GM18526 (cell line): Measurements from ENCODE around the gene CBL.

Experiments used
- POLR2A ChIP-seq: IDR thresholded peaks from 3 replicates; pipeline ENCODE4 v1.6.1; 2011; ENCODE audit not compliant: insufficient read length; ENCODE audit errors: extremely low read depth

The CBL gene

DNA sequence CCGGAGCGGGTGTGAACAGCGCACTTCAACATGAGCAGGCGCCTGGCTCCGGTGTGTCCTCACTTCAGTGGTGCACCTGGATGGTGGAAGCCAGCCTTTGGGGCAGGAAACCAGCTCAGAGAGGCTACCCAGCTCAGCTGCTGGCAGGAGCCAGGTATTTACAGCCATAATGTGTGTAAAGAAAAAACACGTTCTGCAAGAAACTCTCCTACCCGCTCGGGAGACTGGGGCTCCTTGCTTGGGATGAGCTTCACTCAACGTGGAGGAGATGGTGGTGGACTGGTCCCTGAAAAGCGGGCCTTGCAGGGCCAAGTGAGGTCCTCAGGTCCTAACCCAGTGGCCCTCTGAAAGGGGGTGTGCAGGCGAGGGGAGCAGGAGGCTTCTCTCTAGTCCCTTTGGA is 103.3 kb downstream of the CBL start:
- TF ChIP-seq POLR2A: no peak

DNA sequence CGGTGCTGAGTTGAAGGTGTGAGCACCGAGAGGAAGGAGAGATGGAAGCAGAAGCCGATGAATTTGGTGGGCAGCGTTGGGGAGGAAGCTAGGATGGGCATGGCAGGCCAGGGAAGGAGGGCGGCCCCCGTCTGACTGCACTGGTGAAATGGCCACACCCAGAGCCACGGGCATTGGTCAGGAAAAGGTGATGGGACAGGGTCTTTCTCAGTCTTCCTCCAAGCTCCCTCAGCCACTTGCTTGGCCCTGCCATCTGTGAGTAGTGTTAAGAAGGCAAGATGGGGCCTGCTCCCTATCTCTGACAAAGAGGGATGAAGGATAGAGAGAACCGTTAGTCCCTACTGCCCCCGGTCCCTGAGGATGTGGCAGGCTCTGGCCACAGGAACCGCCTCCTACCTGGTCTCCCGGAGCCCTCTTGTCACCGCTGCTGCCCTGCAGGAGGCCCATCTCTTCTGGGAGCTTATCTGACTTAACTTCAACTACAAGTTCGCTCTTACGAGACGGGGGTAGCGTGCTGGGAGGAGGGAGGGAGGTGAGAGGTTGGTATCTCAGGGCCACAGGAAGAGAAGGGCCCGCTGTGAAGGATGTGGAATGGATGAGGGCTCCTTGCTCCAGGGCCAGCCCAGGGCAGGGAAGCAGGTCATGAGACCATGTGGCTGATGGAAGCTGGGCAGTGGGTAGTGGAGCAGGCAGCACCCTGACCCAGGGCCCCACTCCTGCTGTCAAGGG is 104.0 kb downstream of the CBL start:
- TF ChIP-seq POLR2A: no peak

DNA sequence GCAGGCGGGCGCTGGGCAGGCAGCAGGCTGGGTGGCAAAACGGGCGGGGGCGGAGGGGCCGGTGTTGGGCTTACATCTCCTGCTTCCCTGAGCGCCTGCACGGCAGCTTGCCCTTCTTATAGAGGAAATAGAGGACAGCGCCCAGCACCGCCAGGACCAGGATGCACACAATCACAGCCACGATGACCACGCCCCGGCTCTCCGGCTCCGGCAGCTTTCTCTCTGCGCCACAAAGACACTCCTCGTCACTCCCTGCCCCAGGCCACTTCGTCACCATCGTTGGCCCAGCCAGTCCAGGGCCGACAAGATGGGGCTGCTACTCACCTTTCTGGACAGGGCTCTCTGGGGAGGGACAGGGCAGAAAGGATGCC is 104.5 kb downstream of the CBL start:
- TF ChIP-seq POLR2A: no peak

- TF ChIP-seq POLR2A: no peak
These were observed 108.6 kb downstream of the CBL start for GRCh38 chr11:119314726-119315125.

DNA sequence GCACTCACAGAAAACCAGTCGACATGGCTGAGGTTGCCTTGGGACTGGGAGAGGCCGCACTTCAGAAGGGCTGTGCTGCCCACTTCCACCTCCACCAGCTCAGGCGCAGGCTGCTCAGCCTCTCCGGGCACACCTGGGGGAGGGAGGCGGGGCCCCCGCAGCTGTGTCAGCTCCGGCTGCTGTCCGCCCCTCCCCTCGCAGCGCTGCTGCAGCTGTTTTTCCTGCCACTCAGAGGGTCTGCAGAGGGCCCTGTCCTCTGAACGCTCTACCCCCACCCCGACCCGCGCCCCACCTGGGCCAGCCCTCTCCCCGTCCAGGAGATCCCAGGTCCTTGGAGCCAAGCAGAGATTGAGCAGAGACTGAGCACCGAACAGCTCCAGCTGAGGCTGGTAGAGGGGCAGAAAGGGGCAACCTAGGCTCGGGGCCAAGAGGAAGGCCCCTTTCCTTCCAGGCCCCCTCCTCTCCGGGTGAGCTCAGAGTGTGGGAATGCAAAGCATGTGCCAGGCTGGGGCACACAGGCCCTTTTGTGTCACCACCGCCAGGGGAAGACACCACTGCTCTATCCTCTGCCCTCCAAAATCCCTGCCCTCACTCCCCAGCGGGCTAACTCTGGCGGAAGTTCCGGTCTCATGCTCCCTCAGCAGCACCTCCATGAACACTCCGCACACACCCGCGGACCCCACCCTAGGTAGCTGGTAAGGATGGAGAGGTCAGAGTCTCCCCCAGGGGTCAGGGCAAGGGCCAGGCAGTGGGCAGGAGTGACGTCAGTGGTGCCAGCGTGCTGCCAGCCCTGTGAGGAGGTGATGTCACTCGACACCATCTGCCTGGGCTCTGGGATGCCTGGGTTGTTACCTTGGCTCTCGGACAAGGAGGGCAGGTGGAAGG is 109.2 kb downstream of the CBL start:
- no peak for TF ChIP-seq POLR2A

DNA sequence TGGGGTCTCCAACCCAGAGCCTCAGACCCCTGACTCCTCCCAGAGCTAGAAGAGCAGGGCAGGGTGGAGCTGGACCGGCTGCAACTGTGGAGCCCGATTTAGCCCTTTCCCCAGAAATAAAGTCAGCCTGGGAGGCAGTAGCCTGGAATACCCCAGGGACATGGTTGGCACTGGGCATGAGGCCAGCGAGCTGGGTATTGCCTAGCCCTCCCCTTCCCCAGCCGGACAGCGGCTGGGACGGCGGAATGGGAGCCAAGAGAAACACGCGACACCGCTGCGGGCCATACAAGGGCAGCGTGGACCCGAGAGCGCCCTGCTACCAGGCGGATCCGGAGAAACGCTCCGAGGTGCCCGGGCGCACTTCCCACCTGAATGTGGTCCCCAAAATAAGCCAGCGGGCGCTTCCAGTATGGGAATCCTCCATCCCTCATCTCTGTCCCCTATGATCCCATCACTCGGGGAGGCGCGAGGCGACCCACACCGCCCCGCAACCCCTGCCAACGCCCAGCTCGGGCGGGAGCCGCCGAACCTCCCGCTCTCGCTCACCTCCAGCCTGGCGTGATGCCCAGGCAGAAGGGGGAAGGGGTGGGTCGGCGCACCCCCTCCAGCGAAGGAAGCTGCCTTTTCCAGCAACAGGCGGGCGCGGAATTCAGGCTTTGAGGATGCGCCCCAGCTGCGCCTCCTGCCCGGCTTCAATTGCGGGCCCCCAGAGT is 110.0 kb downstream of the CBL start:
- TF ChIP-seq POLR2A: no peak

DNA sequence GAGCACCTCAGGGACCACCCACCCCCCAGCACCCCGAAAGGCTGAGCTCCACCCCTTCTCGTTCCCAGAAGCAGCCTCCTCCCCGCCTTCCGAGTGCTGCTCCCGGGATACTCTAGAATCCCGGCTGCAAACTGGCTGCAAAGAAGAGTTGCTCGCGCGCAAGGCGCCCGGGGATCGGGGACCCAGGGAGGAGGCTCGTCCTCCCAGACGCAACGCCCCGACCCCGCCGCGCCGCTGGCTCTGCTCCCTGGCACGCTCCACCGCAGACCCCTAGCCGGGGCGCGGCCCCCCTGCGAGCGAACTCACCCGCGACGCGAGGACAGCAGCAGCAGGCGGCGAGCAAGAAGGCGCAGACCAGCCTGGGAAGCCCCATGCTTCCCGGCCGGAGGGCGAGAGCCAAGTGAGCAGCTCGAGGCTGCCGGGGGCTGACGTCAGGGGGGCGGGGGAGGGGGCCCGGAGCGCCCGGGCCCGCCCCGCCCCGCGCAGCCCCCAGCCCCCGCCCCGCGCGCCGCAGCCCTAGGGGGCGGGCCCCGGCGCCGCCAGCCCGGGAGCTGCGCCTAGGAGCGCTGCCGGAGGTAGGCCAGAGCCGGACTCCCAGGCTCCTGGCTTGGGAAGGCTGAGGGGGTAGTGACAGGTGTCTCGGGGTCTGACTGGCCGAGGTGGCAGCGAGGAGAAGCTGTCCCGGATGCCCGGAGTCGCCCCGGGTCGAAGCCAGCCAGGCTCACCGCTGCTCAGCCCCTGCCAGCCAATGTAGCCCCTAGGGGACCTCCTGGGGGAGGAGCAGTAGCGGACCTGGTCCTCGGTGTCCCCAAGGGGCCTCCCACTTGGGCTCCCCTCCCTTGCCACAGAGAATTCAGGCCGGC is 110.8 kb downstream of the CBL start, which contains the start of gene MCAM:
Gene MCAM (minus strand): TSS at position 402 of the 863 bp plus-strand sequence. CDS start 29 bp downstream, at position 373.
- TF ChIP-seq POLR2A: no peak

GRCh38 chr11:119317592-119318239 is 111.6 kb downstream of the CBL start:
- no peak for TF ChIP-seq POLR2A

DNA sequence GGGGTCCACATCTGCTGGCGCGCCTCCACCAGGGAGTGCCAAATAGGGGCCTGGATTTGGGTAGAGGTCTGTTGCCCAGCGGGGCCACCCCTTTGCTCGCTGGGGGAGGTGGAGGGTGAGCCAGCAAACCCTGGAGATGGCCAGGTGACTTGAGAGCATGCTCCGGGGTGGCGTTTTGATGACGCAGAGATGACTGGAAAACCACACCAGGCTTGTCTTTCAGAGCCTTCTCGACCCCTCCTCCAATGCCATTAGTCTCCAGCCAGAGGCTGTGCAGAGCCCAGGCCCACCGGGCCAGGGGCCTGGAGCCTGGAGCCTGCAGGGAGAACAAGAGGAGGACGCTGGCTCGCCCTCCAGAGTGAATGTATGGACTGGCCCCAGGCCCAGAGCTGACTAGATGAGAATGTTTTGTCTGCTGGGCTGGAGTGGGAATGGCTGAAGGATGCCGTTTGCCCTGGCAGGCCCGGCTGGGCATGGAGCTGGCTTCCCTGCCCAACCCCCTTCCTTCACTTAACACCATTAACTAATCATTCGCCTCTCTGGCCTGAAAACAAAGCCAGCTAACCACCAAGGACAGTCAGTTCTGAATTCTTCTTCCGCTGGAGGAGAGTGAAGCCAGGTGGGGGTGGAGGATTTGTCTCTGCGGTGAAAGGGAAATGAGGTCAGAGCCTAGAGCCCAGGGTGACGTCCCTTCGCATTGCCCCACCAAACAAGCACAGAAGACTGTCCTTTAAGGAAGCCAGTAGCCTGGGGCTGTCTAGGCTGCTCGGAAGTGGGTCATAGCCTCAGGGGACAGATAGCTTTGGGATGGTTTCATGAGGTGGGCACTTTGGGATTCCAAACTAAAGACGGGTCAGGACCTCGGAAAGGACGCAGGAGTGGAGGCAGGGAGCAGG is 112.3 kb downstream of the CBL start:
- TF ChIP-seq POLR2A: no peak

GRCh38 chr11:119319136-119319699 is 113.1 kb downstream of the CBL start:
- TF ChIP-seq POLR2A: no peak

DNA sequence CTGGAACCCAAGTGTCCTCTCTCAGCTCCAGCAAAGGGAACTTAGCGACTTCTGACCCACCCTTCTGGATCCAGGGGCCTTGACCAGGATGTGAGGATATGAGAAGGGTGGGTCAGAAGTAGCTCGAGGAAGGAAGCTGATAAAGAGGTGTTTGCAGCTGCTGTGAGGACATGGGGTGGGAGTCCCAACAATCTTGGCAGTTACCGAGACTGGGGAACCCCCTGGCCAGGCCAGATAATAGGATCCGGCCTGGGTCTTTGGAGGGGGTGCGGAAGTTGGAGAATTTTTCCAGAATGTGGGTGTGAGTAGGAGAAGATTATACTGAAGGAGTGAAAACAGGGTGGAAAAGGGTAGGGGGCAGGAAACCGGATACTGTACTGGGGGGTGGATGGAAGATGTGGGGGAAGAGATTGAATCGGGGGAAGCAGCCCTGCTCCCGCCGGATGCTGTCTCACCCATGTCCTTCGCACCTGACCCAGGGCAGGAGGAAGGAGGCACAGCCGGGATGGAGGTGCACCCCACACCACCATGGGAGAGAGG is 113.6 kb downstream of the CBL start:
- no peak for TF ChIP-seq POLR2A

DNA sequence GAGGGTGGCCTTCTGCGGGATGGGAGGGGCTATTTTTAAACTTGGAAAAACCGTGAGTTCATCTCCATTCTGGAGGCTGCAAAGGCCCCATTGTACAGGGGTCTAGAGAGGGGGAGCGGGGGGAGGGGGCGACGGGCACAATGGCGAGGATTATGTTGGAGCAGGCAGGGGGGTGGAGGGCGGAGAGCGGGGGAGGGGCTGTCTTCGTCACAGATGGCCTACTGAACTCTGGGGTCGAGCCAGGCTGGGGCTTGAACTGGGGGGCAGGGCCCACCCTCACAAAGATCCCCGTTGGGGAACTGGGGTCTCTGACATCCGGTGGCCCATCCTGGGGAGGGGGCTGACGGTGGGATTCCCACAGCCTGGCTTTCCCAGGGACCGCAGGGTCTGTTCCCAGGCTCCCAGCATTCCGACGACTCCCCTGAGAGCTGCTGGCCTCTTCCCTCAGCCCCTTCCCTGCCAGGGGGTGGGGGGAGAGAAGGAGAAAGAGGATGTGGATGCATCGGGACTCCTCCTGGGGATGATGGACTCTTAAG is 114.2 kb downstream of the CBL start:
- no peak for TF ChIP-seq POLR2A
